ENCODE results near the gene NDUFA5. TPM values are rescaled to one million over a fixed set of nuclear protein-coding genes. Genes with fewer than 3 reads are reported as not detected.

Gene NDUFA5
- 10 to 100 TPM; 33.3 to 50.6 TPM for total RNA-seq

DNA sequence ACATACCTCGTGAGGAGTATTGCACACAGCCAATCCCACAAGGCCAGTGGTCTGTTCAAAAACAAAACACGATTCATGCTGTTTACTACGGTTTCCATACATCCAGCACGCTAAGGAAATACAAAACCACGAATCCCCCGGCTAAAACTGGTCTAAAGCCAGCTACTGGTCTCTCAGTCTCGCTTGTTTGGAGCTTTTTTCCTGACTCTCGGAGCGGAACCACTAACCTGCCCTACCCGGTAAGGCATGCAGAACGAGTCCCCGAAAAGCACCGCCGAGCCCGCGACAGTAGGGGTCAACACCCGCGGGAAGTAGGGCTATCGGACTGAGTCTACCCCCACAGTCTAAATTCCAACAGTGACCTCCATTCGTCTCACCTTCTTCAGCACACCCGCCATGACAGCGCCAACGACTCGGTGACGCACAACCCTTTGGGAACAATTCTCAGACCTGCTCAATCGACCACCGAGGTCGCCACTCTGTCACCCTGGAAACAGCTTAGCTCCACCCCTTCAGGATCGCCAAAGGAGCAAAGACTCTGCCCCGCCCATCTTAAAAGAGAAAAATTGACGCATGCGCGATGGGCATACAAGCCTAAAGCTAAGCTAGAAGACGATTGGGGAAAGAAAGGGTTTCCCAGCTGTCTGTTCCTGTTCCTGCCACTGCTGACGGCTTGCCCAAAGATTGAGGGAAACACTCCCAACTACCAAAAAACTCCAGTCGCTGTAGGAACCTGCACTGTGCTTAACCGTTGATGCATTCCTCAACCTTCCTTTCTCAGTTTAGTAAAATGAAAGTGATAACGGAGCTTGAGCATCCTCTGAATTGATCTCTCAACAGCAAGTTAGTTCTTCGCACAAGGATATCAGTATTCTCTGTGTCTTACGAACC is at the start of gene NDUFA5:
Gene NDUFA5 (minus strand): TSS at position 421 of the 891 bp plus-strand sequence. CDS start 23 bp downstream, at position 398.
- WGBS, 2 donors, result 0% methylated on average over 30 to 40 of the region's 40 CpGs
- H3K27ac ChIP-seq, result peak within 1 kb of the TSS; percentile 78 to 94 (median 83)
- intact Hi-C loops (cut with DNase I), result no loop called here
- DNase-seq (peak; percentile 98 to 100 (median 99)), ATAC-seq (peak; percentile 100)
- no peaks in the 10 kb centered on the region for H3K36me3 ChIP-seq (replicated peaks in 1 of 2; ENCODE audit: insufficient read depth in 1 of 2, low read depth in 2 of 2)
- peaks cover 19% of the 10 kb centered on the region for H3K4me1 ChIP-seq
- no peaks in the 10 kb centered on the region for H3K27me3 ChIP-seq
- peak; percentile 32 to 82 (median 80) for TF ChIP-seq POLR2A (IDR thresholded peaks at IDR 0.05)
- TF ChIP-seq, protein P1, sequence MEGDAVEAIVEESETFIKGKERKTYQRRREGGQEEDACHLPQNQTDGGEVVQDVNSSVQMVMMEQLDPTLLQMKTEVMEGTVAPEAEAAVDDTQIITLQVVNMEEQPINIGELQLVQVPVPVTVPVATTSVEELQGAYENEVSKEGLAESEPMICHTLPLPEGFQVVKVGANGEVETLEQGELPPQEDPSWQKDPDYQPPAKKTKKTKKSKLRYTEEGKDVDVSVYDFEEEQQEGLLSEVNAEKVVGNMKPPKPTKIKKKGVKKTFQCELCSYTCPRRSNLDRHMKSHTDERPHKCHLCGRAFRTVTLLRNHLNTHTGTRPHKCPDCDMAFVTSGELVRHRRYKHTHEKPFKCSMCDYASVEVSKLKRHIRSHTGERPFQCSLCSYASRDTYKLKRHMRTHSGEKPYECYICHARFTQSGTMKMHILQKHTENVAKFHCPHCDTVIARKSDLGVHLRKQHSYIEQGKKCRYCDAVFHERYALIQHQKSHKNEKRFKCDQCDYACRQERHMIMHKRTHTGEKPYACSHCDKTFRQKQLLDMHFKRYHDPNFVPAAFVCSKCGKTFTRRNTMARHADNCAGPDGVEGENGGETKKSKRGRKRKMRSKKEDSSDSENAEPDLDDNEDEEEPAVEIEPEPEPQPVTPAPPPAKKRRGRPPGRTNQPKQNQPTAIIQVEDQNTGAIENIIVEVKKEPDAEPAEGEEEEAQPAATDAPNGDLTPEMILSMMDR (IDR thresholded peaks at IDR 0.05), result no peak
- peak within 1 kb of the TSS; percentile 51 to 81 for H3K4me3 ChIP-seq
- H3K9me3 ChIP-seq, result no peaks in the 10 kb centered on the region

DNA sequence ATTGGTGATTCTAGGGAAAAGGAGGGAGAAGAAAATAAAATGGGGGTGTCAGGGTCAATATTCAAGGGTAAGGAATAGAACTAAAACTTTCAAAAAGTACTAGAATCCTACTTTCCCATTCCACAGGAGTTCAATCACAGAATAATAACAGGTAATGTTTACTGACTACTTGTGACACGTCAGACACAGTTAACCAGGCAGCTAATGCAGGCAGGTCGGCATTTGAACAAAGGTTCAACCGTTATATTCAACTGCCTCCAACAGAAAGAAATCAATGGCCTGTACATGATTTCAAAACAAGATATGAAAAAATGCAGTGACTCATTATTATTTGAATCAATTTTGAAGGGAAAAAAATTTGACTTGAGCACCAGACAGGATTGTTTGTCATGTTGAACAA is 47.1 kb upstream of the NDUFA5 start:
- no peak overlapping the region for H3K27ac ChIP-seq
- H3K9me3 ChIP-seq, result no peaks in the 10 kb centered on the region
- WGBS, 2 donors, result 24% methylated on average over 3 of the region's 3 CpGs
- intact Hi-C loops (cut with DNase I), result no loop called here
- TF ChIP-seq, protein P1 (IDR thresholded peaks at IDR 0.05), result no peak
- no peak for TF ChIP-seq POLR2A (IDR thresholded peaks at IDR 0.05)
- DNase-seq (no peak), ATAC-seq (no peak)
- H3K36me3 ChIP-seq (replicated peaks in 1 of 2; ENCODE audit: insufficient read depth in 1 of 2, low read depth in 2 of 2), result no peaks in the 10 kb centered on the region
- no peak overlapping the region for H3K4me3 ChIP-seq
- H3K4me1 ChIP-seq, result no peaks in the 10 kb centered on the region
- no peaks in the 10 kb centered on the region for H3K27me3 ChIP-seq

DNA sequence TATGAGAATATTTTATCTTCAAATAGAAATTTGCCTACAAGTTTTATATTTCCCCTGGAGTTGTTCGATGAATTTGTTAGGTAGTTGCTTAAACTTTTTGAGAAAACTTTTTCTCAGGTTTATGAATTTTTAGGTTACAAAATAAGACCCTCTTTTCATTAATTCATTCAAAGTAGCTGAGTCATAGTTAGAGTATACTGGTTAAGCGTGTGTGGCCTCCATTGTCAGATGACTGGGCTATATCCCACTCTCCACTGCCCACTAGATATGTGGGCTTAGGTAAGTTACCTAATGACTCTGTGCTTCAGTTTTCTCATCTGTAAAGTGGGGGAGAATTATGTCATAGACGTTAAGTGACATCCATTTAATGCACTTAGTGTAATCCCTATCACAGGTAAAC is 45.0 kb upstream of the NDUFA5 start:
- ATAC-seq (no peak), DNase-seq (no peak)
- Histone ChIP-seq H3K27ac (no peak overlapping the region), H3K4me3 (no peak overlapping the region), H3K9me3 (no peaks in the 10 kb centered on the region), H3K27me3 (no peaks in the 10 kb centered on the region), H3K4me1 (no peaks in the 10 kb centered on the region), H3K36me3 (replicated peaks in 1 of 2; ENCODE audit: insufficient read depth in 1 of 2, low read depth in 2 of 2) (no peaks in the 10 kb centered on the region)
- no peak for TF ChIP-seq POLR2A (IDR thresholded peaks at IDR 0.05)
- TF ChIP-seq, protein P1 (IDR thresholded peaks at IDR 0.05), result no peak
- intact Hi-C loops (cut with DNase I), result no loop called here
- 75 to 80% methylated on average over 3 of the region's 3 CpGs for WGBS, 2 donors

DNA sequence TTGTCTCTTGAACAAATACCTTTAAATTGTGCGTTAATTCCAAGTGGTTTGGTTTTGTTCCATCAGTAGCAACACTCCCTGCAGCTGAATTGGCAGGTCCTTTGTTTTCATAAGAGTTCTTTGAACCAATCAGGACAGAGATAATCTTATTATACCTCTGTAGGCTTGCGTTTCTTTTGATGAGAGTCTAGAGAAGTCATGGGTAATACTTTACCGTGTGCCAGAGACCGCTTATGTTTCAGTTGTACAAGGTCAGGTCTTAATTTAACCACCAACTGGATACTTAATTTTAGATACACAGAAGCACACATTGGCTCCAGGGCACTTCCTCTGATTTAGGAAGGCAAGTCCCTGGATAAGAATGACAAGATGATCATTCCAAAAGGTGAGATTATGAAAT is 43.9 kb upstream of the NDUFA5 start, which contains the start of gene ASB15:
Gene ASB15 (plus strand): TSS at position 292 of the 400 bp plus-strand sequence. CDS start 12,682 bp downstream, outside the sequence.
- TF ChIP-seq POLR2A (IDR thresholded peaks at IDR 0.05), result no peak
- TF ChIP-seq, protein P1 (IDR thresholded peaks at IDR 0.05), result no peak
- Histone ChIP-seq H3K4me1 (no peaks in the 10 kb centered on the region), H3K4me3 (no peak within 1 kb of the TSS), H3K9me3 (no peaks in the 10 kb centered on the region), H3K27me3 (no peaks in the 10 kb centered on the region), H3K36me3 (replicated peaks in 1 of 2; ENCODE audit: insufficient read depth in 1 of 2, low read depth in 2 of 2) (no peaks in the 10 kb centered on the region), H3K27ac (no peak within 1 kb of the TSS)
- no peak for DNase-seq
- no peak for ATAC-seq
- 69 to 75% methylated on average over 4 of the region's 4 CpGs for WGBS, 2 donors
- intact Hi-C loops (cut with DNase I), result no loop called here
